ENCODE results near the gene UVRAG. TPM values are rescaled to one million over a fixed set of nuclear protein-coding genes. Genes with fewer than 3 reads are reported as not detected.

UVRAG gene
- polyA plus RNA-seq, 2 donors: 3.1 to 3.8 TPM

DNA sequence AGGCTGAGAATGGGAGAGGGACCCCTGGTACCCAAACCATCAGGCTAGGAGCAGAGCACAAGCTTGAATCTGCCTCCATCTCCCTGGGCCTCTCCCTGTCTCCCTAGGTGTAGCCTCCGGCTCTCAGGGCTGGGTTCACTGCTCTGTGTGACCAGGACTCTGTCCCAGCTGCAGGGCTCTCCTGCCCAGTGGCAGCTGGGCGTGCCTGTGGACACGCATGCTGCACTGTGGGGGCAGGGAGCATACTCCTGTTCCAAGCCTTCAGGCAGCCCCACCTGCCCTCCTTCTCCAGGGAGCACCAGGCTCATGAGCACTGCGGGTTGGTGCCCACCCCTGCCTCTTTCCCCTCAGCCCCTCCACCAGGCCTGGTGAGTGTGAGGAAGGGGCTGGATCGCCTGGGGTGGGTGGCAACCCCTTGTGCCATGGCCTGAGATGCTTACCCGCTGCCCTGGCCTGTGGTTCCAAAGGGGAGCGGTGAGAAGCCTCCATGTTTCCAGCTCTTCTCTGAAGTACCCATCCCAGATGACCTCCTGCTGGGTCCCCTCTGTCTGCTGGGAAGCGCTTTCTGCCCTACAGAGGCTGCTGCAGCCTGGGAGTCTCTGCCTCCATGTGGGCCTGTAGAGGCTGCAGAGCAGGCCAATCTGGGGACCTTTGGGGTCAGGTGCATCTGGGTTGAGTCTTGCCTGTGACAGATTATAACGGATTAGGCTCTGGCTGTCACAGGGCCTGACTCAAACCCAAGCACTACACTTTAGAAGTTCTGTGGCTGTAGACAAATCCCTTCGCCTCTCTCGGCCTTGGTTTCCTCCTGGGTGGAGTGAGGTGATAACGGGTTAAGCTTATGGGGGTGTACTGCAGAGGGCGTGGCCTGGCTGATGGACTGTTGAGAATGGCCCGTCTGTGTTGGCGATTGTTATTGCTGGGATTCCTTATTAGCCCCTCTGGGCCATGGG lies 347.6 kb downstream of the UVRAG start:
- H3K9me3 ChIP-seq (ENCODE audit: control insufficient read depth in 2 of 2, insufficient read depth in 1 of 2, low read depth in 1 of 2, low read length in 1 of 2): no peaks in the 10 kb centered on the region
- no peaks in the 10 kb centered on the region for H3K27me3 ChIP-seq (ENCODE audit: control insufficient read depth in 1 of 2, insufficient read depth in 2 of 2, low read length in 2 of 2)
- H3K27ac ChIP-seq (ENCODE audit: low read depth in 2 of 2, low read length in 1 of 2): no peak overlapping the region
- no peaks in the 10 kb centered on the region for H3K36me3 ChIP-seq (ENCODE audit: control insufficient read depth in 2 of 2, insufficient read depth in 2 of 2, low read length in 1 of 2)
- WGBS, 2 donors: 89% methylated on average over 15 of the region's 15 CpGs
- no peak overlapping the region for H3K4me3 ChIP-seq (ENCODE audit: low read depth in 1 of 2, low read length in 2 of 2)
- H3K4me1 ChIP-seq (ENCODE audit: control insufficient read depth in 2 of 2, insufficient read depth in 2 of 2, low read length in 1 of 2): peaks cover 0 to 4% of the 10 kb centered on the region in 2 donors

DNA sequence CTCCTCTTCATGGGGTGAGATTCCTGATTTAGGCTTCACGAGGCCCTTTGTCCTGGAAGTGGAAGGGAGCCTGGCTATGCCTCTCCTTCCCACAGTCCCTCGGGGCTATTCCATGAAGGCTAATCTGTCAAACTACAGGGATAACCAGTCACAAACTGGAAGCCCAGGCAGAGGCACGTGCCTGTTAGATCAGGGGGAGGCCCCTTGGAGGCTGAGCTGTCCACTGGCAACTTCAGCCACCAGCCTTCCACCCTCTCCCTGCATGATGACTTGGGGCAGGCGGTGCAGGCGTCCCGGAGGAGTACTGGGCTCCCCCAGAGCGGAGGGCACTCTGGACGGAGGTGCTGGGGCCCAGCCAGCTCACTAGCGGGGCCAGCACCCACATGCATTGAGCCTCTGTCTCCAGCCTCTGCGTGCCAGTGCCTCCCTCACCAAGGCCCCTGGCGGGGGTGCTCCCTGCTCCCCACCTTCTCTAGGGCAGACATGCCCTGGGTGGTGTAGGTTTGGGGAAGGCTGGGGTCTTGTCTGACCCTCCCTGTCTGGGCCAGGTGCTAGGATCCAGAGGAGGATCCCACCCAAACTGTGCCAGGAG lies 348.4 kb downstream of the UVRAG start:
- Histone ChIP-seq H3K27me3 (ENCODE audit: control insufficient read depth in 1 of 2, insufficient read depth in 2 of 2, low read length in 2 of 2) (no peaks in the 10 kb centered on the region), H3K9me3 (ENCODE audit: control insufficient read depth in 2 of 2, insufficient read depth in 1 of 2, low read depth in 1 of 2, low read length in 1 of 2) (no peaks in the 10 kb centered on the region), H3K4me1 (ENCODE audit: control insufficient read depth in 2 of 2, insufficient read depth in 2 of 2, low read length in 1 of 2) (peaks cover 0 to 4% of the 10 kb centered on the region in 2 donors), H3K4me3 (ENCODE audit: low read depth in 1 of 2, low read length in 2 of 2) (no peak overlapping the region), H3K36me3 (ENCODE audit: control insufficient read depth in 2 of 2, insufficient read depth in 2 of 2, low read length in 1 of 2) (no peaks in the 10 kb centered on the region), H3K27ac (ENCODE audit: low read depth in 2 of 2, low read length in 1 of 2) (no peak overlapping the region)
- 82 to 87% methylated on average over 11 of the region's 11 CpGs for WGBS, 2 donors

DNA sequence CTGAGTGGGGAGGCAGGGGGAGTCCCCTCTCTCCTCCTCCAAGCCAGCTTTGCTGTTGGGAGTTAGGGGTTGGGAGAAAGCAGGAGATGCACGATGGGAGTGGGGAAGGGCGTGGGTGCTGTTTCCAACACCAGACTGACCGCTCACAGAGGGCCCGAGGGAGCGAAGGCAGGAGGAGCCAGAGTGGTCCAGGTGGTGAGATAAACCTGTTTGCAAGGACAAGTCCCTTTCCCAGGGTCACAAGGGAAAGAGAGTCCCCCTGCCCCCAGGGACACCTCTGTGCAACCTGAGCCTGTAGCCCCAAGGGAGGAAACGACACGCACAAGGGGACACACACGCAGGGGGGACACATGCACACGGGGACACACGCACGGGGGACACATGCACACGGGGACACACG lies 349.1 kb downstream of the UVRAG start:
- Histone ChIP-seq H3K4me1 (ENCODE audit: control insufficient read depth in 2 of 2, insufficient read depth in 2 of 2, low read length in 1 of 2) (peaks cover 0 to 4% of the 10 kb centered on the region in 2 donors), H3K27me3 (ENCODE audit: control insufficient read depth in 1 of 2, insufficient read depth in 2 of 2, low read length in 2 of 2) (no peaks in the 10 kb centered on the region), H3K4me3 (ENCODE audit: low read depth in 1 of 2, low read length in 2 of 2) (no peak overlapping the region), H3K9me3 (ENCODE audit: control insufficient read depth in 2 of 2, insufficient read depth in 1 of 2, low read depth in 1 of 2, low read length in 1 of 2) (no peaks in the 10 kb centered on the region), H3K27ac (ENCODE audit: low read depth in 2 of 2, low read length in 1 of 2) (no peak overlapping the region), H3K36me3 (ENCODE audit: control insufficient read depth in 2 of 2, insufficient read depth in 2 of 2, low read length in 1 of 2) (no peaks in the 10 kb centered on the region)
- WGBS, 2 donors: 76 to 85% methylated on average over 13 of the region's 13 CpGs

DNA sequence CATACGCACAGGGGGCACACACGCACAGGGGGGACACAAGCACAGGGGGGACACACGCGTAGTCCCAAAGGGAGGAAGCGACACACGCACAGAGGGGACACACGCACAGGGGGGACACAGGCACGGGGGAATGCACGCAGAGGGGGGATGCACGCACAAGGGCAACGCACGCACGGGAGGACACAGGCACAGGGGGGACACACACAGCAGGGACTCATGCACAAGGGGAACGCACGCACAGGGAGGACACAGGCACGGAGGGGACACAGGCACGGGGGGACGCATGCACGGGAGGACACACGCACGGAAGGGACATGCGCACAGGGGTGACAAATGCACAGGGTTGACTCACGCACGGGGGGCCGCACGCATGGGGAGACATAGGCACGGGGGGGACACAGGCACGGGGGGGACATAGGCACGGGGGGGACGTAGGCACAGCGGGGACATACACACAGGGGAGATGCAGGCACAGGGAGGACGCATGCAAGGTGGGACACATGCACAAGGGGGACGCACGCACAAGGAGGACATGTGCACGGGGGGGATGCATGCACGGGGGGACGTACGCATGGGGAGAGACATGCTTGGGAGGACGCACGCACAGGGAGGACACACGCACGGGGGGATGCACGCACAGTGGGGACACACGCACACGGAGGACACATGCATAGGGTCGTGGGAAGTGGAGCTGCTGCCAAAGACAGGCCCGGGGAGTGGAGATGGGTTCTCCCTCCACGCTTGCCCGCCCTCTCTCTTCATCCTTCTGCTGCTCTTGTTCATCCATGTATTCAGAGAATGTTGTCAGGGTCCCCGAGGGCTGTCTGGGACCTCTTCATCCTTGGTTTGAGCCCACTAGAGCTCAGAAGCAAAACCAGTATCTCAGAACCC lies 350.1 kb downstream of the UVRAG start:
- H3K27ac ChIP-seq (ENCODE audit: low read depth in 2 of 2, low read length in 1 of 2): no peak overlapping the region
- peaks cover 0 to 4% of the 10 kb centered on the region in 2 donors for H3K4me1 ChIP-seq (ENCODE audit: control insufficient read depth in 2 of 2, insufficient read depth in 2 of 2, low read length in 1 of 2)
- H3K4me3 ChIP-seq (ENCODE audit: low read depth in 1 of 2, low read length in 2 of 2): no peak overlapping the region
- H3K27me3 ChIP-seq (ENCODE audit: control insufficient read depth in 1 of 2, insufficient read depth in 2 of 2, low read length in 2 of 2): no peaks in the 10 kb centered on the region
- WGBS, 2 donors: 89% methylated on average over 50 of the region's 50 CpGs
- H3K36me3 ChIP-seq (ENCODE audit: control insufficient read depth in 2 of 2, insufficient read depth in 2 of 2, low read length in 1 of 2): no peaks in the 10 kb centered on the region
- H3K9me3 ChIP-seq (ENCODE audit: control insufficient read depth in 2 of 2, insufficient read depth in 1 of 2, low read depth in 1 of 2, low read length in 1 of 2): no peaks in the 10 kb centered on the region

DNA sequence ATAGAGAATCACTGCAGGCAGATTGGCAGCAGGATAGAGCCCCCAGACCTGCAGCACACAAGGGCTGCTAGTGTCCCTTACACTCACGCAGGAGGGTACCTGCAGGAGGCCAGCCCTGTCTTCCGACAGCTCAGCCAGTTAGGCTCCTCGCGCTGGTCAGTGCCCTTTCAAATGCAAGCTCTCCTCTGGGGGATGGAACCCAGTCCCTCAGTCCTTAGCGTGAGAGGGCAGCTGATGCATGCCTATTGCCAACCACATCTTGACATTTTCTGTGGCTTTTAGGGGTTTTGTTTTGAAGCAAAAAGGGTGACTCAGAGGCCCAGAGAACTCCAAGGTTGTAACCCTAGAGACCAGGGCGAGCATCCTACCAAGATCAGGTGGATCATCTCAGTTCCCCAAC lies 351.3 kb downstream of the UVRAG start:
- WGBS, 2 donors: 75 to 76% methylated on average over 6 of the region's 6 CpGs
- H3K36me3 ChIP-seq (ENCODE audit: control insufficient read depth in 2 of 2, insufficient read depth in 2 of 2, low read length in 1 of 2): no peaks in the 10 kb centered on the region
- H3K4me3 ChIP-seq (ENCODE audit: low read depth in 1 of 2, low read length in 2 of 2): no peak overlapping the region
- no peaks in the 10 kb centered on the region for H3K27me3 ChIP-seq (ENCODE audit: control insufficient read depth in 1 of 2, insufficient read depth in 2 of 2, low read length in 2 of 2)
- peaks cover 0 to 4% of the 10 kb centered on the region in 2 donors for H3K4me1 ChIP-seq (ENCODE audit: control insufficient read depth in 2 of 2, insufficient read depth in 2 of 2, low read length in 1 of 2)
- H3K9me3 ChIP-seq (ENCODE audit: control insufficient read depth in 2 of 2, insufficient read depth in 1 of 2, low read depth in 1 of 2, low read length in 1 of 2): no peaks in the 10 kb centered on the region
- H3K27ac ChIP-seq (ENCODE audit: low read depth in 2 of 2, low read length in 1 of 2): no peak overlapping the region

DNA sequence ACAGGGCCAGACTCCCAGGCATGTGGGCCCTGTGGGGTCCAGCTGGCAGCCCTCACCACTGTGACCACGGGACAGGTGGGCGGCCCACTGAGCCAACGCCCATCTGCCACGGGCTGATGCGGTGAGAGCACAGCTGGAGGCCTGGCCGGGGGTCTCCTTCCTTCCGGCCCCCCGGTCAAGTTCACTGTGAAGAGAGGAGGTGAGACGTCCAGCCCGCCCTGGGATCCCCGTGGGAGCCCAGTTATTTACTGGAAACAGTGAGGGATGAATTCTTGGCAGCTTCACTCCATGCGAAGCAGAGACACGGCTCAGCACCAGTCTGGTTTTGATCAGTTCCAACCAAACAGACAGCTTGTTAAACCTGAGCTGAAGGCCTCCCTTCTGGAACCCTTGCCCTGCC lies 352.6 kb downstream of the UVRAG start:
- no peaks in the 10 kb centered on the region for H3K27me3 ChIP-seq (ENCODE audit: control insufficient read depth in 1 of 2, insufficient read depth in 2 of 2, low read length in 2 of 2)
- 67 to 70% methylated on average over 13 of the region's 13 CpGs for WGBS, 2 donors
- H3K4me3 ChIP-seq (ENCODE audit: low read depth in 1 of 2, low read length in 2 of 2): no peak overlapping the region
- H3K27ac ChIP-seq (ENCODE audit: low read depth in 2 of 2, low read length in 1 of 2): no peak overlapping the region
- no peaks in the 10 kb centered on the region for H3K4me1 ChIP-seq (ENCODE audit: control insufficient read depth in 2 of 2, insufficient read depth in 2 of 2, low read length in 1 of 2)
- H3K36me3 ChIP-seq (ENCODE audit: control insufficient read depth in 2 of 2, insufficient read depth in 2 of 2, low read length in 1 of 2): no peaks in the 10 kb centered on the region
- no peaks in the 10 kb centered on the region for H3K9me3 ChIP-seq (ENCODE audit: control insufficient read depth in 2 of 2, insufficient read depth in 1 of 2, low read depth in 1 of 2, low read length in 1 of 2)

DNA sequence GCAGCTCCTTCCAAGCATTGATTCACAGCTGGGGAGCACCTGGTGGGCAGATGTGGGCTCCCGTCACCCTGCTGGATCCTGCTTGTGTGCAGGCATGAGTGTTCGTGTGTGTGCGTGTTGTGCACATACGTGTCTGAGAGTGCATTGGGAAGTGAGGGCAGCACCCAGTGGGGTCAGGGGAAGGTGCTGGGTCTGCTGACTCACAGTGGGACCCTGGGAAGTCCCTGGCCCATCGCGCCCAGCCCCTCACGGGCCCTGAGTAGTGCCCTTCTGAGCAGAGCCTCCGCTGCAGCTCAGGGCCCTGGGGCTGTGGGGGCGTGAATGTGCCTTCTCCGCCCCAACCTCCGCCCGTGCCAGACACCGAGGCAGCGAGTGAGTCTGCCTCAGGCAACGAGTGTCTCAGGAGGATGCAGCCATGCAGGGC lies 354.5 kb downstream of the UVRAG start:
- Histone ChIP-seq H3K27me3 (ENCODE audit: control insufficient read depth in 1 of 2, insufficient read depth in 2 of 2, low read length in 2 of 2) (no peaks in the 10 kb centered on the region), H3K4me3 (ENCODE audit: low read depth in 1 of 2, low read length in 2 of 2) (no peak overlapping the region), H3K9me3 (ENCODE audit: control insufficient read depth in 2 of 2, insufficient read depth in 1 of 2, low read depth in 1 of 2, low read length in 1 of 2) (no peaks in the 10 kb centered on the region), H3K27ac (ENCODE audit: low read depth in 2 of 2, low read length in 1 of 2) (no peak overlapping the region), H3K4me1 (ENCODE audit: control insufficient read depth in 2 of 2, insufficient read depth in 2 of 2, low read length in 1 of 2) (no peaks in the 10 kb centered on the region), H3K36me3 (ENCODE audit: control insufficient read depth in 2 of 2, insufficient read depth in 2 of 2, low read length in 1 of 2) (no peaks in the 10 kb centered on the region)
- WGBS, 2 donors: 49 to 65% methylated on average over 15 of the region's 15 CpGs

DNA sequence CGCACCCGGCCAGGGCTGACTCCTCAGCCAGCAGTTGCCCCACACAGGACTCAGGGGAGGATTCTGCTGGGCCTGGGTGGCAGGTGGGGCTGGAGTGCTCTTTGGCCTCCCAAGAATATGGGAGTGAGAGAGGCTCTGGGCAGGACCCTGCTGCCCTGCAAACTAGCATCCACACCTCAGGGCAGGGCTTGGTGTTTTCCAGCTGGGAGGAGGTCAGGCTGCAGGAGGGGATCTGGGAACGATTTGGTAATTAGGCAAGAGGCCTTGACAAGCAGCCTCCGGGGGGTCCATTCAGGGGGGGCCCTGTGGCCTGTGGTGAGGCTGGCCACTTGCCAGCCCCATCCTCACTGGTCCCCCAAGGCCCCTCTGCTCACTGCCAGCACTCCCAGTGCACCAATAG lies 355.5 kb downstream of the UVRAG start:
- no peaks in the 10 kb centered on the region for H3K4me1 ChIP-seq (ENCODE audit: control insufficient read depth in 2 of 2, insufficient read depth in 2 of 2, low read length in 1 of 2)
- H3K36me3 ChIP-seq (ENCODE audit: control insufficient read depth in 2 of 2, insufficient read depth in 2 of 2, low read length in 1 of 2): no peaks in the 10 kb centered on the region
- H3K27me3 ChIP-seq (ENCODE audit: control insufficient read depth in 1 of 2, insufficient read depth in 2 of 2, low read length in 2 of 2): no peaks in the 10 kb centered on the region
- H3K9me3 ChIP-seq (ENCODE audit: control insufficient read depth in 2 of 2, insufficient read depth in 1 of 2, low read depth in 1 of 2, low read length in 1 of 2): no peaks in the 10 kb centered on the region
- no peak overlapping the region for H3K27ac ChIP-seq (ENCODE audit: low read depth in 2 of 2, low read length in 1 of 2)
- 69 to 80% methylated on average over 4 of the region's 4 CpGs for WGBS, 2 donors
- no peak overlapping the region for H3K4me3 ChIP-seq (ENCODE audit: low read depth in 1 of 2, low read length in 2 of 2)

DNA sequence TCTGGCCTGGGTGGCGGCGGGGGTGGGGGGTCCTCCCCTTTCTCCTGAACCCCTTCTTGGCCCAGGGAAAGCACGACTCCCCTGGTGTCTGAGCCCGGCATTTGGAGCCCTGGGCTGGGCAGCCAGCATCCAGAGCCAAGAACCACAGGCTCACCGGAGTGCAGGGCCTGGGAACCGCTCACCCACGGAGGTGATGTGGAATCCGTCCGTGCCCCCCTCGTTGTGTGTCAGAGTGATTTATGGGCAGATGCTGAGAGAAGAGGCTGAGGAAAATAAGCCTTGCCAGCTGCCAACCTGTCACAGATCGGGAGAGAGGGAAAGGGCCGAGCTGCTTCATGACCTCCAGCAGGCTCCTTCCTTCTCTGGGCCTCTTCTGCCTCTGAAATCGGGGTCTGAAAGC lies 357.6 kb downstream of the UVRAG start:
- Histone ChIP-seq H3K36me3 (ENCODE audit: control insufficient read depth in 2 of 2, insufficient read depth in 2 of 2, low read length in 1 of 2) (no peaks in the 10 kb centered on the region), H3K9me3 (ENCODE audit: control insufficient read depth in 2 of 2, insufficient read depth in 1 of 2, low read depth in 1 of 2, low read length in 1 of 2) (no peaks in the 10 kb centered on the region), H3K27ac (ENCODE audit: low read depth in 2 of 2, low read length in 1 of 2) (no peak overlapping the region), H3K4me3 (ENCODE audit: low read depth in 1 of 2, low read length in 2 of 2) (no peak overlapping the region), H3K27me3 (ENCODE audit: control insufficient read depth in 1 of 2, insufficient read depth in 2 of 2, low read length in 2 of 2) (no peaks in the 10 kb centered on the region), H3K4me1 (ENCODE audit: control insufficient read depth in 2 of 2, insufficient read depth in 2 of 2, low read length in 1 of 2) (no peaks in the 10 kb centered on the region)
- 67 to 70% methylated on average over 12 to 13 of the region's 13 CpGs for WGBS, 2 donors
